ENCODE measurements around the gene ACTBL2.
"Not testable (repeated sequence)": the region's sequence is repeated elsewhere in the genome, so short reads cannot be mapped to it uniquely, and the experiment has no call there.

ACTBL2 gene

DNA sequence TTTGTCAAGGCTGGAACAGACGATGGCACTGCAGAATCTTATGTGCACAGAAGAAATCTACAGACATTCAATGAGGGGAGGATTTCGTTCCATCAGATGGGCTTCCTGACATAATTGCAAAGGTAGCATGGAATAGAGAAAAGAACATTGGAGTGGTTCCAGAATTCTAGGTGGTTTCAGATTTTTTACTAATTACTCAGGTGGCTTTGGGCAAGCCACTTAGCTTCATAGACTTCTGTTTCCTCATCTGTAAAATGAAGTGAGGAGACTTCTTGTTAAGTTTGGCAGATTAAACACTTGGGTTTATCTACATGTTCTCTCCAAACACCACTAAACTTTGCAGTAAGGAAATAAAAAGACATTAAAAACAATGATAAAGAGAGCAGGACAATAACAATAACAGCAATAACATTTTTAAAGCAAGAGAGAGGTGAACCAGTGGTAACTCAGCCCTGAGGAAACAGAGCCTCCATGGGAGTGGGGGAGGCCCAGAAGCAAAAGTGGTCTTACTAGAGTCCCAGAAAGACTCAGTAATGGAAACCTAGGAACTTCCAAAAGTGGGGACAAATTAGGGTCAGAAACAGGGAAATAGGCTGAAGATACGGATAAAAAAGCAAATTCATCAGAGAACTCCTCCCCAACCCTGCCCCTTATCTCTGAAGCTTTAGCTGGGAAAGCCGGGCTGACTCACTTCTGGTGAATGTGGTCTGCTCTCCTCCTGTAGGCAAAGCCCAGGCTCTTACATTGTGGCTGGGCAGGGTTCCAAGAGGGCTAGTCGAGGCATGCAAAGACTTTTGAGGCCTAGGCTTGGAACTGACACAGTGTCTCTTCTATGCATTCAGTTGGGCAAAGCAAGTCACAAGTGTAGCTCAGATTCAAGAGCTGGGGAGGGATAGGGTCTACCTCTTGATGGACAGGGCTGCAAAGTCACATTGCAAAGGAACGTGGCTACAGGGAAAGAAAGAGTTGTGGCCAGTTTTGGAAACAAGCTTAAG, 11.8 kb upstream of the ACTBL2 start:
- DNase-seq: no peak

GRCh38 chr5:57493034-57493433, 10.4 kb upstream of the ACTBL2 start:
- DNase-seq: no peak

DNA sequence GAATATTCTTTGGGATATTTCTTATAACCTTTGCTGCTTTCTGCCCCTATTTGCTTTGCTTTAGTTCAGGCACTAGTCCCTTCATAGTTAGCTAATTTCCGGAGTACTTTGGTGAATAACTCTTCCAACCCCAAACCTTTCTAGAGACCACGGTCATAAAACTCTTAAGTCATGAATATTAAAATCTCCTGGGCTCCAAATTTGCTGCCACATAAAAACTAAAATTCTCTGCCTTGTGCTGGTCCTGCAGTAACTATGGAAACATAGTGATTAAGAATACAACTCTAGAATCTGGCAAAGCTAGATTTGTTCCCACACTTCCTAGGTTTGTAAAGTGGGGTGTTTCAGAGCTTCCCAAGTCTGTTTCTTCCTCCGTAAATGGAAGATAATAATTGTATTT, 10.0 kb upstream of the ACTBL2 start:
- DNase-seq: no peak

- no peak for DNase-seq
Measured at GRCh38 chr5:57491369-57491965, 8.9 kb upstream of the ACTBL2 start.

DNA sequence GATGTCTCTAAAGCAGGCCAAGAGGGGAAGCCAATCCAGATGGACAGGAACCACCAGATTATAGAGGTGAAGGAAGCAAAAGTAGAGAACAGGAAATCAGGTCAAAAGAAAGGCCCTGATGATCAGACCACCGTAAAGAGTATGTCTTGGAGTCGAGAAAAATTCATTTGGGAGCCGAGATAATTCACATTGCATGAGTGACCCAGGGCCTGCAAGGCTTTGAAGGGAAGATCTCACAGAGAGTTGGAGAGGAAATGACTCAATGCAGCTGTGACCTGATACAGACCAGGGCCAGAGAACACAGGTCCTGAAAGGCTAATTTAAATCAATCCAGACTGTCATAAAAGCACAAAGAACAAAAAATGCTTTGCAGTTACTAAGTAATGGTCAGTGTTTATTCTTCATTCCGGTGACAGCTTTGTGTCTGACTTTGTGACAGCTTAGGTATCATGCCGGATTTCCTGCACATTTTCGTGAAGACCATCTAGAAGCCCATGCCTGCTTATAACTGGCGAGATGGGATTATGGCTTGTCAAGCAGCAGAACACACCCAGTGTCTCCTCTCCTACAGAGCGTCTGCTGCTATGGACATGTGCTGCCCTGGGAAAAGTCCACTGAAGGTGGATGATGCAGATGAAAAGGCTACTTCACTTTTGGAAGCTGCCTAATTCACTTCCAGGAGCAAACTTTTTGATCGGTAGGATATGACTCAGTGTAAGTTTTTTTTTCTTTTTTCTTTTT, 5.8 kb upstream of the ACTBL2 start:
- no peak for DNase-seq

GRCh38 chr5:57486027-57486602, 3.5 kb upstream of the ACTBL2 start:
- no peak for DNase-seq

DNA sequence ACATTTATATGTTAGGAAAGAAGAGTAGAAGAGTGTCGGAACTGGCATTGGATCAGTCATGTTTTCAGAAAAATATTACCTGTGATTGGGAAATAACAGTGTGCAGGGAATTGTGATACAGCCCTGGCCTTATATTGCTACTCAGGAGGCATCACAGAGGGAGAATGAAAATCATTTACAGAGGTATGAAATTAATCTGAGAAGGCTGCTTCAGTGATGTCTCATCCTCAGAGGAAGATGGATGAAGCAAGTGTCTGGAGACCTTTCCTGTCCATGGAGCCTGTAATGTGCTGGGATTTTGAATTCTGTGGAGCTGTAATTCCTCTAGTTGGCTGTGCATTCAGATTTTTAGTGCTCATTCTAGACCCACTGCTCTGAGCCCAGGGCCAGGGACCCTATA, 3.8 kb downstream of the ACTBL2 start:
- DNase-seq: no peak

DNA sequence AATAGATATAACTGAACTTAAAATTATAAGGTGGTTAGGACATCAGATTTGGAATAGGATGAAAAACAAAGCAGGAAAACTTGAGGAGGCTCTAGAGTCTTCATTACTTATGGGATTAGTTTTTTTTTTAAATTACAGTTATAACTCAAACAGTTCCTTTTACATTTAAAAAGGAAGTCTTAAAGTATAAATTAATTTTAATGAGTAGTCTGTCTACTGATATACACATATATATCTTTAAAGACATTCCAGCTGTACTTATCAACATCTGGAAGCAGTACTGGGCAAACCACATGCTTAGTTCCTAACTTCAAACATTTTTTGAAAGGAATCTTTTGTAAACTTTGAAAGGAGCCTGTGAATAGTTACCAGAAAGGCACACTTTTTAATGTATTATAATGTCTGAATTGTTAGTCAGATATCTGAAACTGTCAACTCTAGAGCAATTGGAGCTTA, 6.0 kb downstream of the ACTBL2 start:
- DNase-seq: no peak

GRCh38 chr5:57470339-57470738, 12.3 kb downstream of the ACTBL2 start:
- no peak for DNase-seq

- no peak for DNase-seq
Measured at GRCh38 chr5:57468481-57469163, 14.0 kb downstream of the ACTBL2 start.

DNA sequence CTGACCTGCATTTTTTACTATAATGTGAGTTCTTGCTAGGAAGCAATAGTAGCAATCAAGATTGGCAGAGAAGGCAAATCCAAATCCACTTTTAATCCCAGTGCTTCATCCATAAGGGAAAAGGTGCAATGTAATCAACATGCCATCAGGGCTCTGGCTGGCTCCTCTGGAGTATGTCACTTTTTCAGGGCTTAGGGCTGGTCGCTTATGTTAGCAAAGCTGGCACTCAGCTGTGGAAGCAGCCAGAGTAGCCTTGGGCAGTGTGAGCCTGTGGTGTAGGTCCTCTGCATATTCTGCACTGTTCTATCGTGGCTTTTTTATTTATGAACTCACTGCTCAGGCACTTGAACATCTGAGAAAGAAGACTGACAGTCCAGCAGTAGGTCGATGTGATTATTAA, 16.1 kb downstream of the ACTBL2 start:
- DNase-seq: no peak

DNA sequence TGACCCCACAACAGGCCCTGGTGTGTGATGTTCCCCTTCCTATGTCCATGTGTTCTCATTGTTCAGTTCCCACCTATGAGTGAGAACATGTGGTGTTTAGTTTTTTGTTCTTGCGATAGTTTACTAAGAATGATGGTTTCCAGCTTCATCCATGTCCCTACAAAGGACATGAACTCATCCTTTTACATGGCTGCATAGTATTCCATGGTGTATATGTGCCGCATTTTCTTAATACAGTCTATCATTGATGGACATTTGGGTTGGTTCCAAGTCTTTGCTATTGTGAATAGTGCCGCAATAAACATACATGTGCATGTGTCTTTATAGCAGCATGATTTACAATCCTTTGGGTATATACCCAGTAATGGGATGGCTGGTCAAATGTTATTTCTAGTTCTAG, 22.6 kb downstream of the ACTBL2 start:
- not testable (repeated sequence) for DNase-seq

DNA sequence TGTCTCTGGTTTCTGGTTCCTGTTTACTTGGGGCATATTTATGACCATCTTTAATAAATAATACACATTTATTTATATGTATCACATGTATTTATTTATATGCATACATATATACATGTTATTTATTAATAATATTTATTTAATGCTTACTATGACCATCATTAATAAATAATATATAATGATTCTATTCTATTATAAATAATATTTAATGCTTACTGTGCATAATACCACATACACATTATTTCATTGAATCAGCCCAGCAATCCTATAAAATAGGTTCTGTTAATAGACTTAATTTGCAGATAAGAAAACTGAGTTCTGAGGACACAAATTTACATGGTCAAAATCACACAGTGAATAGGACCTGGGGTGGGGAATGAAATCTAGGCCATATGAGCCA, 24.2 kb downstream of the ACTBL2 start:
- DNase-seq: no peak

GRCh38 chr5:57456531-57457135, 26.0 kb downstream of the ACTBL2 start:
- no peak for DNase-seq

- DNase-seq: no peak
Measured at GRCh38 chr5:57455511-57456455, 26.8 kb downstream of the ACTBL2 start.

DNA sequence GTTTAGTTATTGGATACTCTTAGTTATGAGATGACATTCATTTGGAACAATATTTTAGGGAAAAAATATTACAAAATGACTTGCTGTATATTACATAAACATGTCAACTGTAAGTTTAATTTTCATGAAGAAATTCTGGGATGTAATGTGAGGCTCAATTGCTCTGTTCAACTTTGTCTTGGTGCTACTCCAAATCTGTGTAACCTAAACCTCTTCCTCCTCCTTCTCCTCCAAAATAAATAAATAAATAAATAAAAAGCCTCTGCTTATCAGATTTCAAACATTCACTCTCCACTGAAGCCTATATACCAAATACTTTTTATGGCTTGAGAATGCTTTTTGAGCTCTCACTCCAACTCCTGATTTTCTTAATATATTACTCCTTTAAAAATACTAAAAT, 27.7 kb downstream of the ACTBL2 start:
- DNase-seq: no peak

DNA sequence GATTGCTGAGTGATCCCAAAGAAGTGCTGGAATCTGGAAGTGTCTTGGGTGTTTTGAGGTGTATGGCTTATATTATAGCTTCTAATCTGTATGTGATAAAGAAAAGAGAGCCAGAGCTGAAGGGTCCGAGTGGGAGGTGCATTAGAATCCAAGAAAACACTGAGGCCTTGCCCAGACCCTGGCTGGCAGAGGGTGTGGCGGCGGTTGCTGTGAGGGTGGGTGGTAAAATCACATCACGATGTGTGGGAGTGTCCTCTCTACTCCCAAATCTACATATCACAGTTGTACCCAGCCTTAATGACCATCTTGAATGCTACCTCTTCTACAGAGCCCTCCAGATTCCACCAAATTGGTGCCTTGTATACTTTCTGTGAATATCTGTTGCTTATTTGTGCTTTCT, 28.9 kb downstream of the ACTBL2 start:
- DNase-seq: no peak

GRCh38 chr5:57452885-57453284, 29.7 kb downstream of the ACTBL2 start:
- DNase-seq: no peak

DNA sequence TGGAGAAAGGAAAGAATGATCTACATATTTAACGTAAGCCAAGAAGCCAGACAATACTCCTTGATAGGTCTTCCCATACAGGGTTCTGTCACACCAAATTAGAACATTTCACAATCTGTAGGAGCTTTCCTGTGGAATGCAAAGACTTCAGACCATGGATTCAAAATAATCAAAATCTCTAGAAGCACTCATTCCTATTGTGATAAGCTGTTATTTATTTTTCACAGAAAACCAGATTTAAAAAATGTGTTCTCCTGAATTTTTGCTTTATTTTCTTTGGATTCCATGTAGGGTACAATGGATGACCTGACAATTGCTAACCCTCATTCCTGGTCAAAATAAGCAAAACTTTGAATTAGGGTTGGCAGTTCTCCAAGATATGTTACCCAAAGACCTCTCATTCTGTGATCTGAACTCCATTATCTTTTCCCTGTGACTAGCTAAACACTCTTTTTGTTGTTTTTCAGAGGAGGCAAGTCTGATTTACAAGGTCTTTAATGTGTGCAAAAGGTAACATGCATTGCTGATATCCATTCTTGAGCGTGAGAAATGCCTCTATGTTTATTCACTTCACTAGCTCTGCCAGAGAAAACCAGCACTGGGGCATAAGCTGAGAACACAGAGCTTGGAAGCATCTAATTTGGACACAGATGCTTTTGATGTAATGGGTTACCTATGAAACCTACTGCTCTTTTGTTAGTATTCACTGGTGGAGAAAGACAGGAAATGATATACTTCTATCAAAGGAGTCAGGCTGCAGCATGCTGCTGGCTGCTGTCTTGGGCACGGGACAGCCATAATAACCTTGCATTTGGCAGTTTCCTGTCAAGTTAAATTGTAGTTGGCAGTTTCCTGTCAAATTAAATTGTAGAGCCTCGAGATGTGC, 31.4 kb downstream of the ACTBL2 start:
- DNase-seq: no peak

DNA sequence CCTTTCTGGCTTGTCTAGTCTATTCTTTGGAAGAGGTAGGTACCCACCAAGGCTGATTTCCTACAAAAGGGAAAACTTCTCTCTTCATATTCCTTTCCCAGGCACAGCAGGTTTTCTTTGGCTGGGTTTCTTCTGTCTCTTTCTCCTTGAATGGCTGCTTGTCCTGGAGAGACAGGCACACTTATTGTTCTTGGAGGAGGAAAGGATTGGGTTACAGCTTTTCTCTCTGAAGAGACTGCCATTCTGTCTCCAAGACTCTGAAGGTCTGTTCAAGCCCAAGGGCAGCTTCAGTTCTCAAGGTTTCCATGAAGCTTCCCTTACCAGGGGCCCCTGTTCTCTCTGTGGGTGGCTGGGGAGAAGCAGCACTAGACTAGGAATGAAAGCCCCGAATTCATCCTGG, 33.9 kb downstream of the ACTBL2 start:
- DNase-seq: no peak

Data from effector CD4-positive, alpha-beta T cell (primary cell).